ENCODE data around the gene XPR1. TPM values are rescaled to one million over a fixed set of nuclear protein-coding genes. Genes with fewer than 3 reads are reported as not detected.
A peak's percentile ranks its signal among the peaks of the same experiment; 100 is the strongest.

XPR1 gene
- total RNA-seq, 1 experiment from 2014 or later: 30.7 TPM

GRCh38 chr1:180633057-180634056, 1.5 kb downstream of the XPR1 start:
- Histone ChIP-seq H3K9me3 (ENCODE audit: low read depth, low read length, poor library complexity, severe bottlenecking) (no peaks in the 10 kb centered on the region), H3K4me3 (ENCODE audit: low read depth, low read length, poor library complexity, severe bottlenecking) (peak overlapping the region; percentile 91), H3K4me1 (ENCODE audit: insufficient read depth, low read length, poor library complexity, severe bottlenecking) (peaks cover 40% of the 10 kb centered on the region), H3K36me3 (ENCODE audit: insufficient read depth, low read length, poor library complexity, severe bottlenecking) (no peaks in the 10 kb centered on the region), H3K27ac (ENCODE audit: low read depth, low read length, poor library complexity, severe bottlenecking) (no peak overlapping the region), H3K27me3 (replicated peaks; ENCODE audit: insufficient read depth, low read depth, low read length, poor library complexity) (no peaks in the 10 kb centered on the region)
- intact Hi-C loops (cut with micrococcal nuclease; ENCODE audit: unreplicated experiment): no loop called here
- ChIA-PET POLR2A (ENCODE audit: low non-redundant PET) (no interaction called here), CTCF (no interaction called here)
- TSS peak; percentile 36 for BruUV-seq (replicated peaks)
- TF ChIP-seq, protein P1, sequence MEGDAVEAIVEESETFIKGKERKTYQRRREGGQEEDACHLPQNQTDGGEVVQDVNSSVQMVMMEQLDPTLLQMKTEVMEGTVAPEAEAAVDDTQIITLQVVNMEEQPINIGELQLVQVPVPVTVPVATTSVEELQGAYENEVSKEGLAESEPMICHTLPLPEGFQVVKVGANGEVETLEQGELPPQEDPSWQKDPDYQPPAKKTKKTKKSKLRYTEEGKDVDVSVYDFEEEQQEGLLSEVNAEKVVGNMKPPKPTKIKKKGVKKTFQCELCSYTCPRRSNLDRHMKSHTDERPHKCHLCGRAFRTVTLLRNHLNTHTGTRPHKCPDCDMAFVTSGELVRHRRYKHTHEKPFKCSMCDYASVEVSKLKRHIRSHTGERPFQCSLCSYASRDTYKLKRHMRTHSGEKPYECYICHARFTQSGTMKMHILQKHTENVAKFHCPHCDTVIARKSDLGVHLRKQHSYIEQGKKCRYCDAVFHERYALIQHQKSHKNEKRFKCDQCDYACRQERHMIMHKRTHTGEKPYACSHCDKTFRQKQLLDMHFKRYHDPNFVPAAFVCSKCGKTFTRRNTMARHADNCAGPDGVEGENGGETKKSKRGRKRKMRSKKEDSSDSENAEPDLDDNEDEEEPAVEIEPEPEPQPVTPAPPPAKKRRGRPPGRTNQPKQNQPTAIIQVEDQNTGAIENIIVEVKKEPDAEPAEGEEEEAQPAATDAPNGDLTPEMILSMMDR (conservative IDR thresholded peaks at IDR 0.05; ENCODE audit: low read depth, low read length): no peak
- TF ChIP-seq EZH2 (IDR thresholded peaks at IDR 0.05; ENCODE audit: borderline replicate concordance, low read depth, low read length, poor library complexity, severe bottlenecking): no peak
- peak; percentile 8 for DNase-seq (ENCODE audit: low spot score)

DNA sequence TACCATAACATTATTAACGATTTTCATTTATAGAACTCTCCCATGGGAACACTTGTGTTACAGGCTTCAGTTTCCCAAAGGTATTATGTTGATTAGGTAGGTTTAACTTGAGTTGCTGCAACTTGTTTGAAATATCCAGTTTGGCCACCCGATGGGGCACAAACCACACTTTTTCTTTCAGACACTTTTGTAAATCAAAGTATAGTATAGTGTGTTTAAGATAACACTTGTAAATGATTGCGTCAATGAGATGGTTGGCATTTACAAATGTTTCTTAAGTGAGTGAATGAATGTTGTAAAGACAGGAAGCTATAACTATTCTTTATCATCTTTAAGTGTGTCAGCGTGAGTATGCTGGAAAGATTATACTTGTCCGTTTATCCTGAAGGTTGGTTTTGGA, 4.3 kb downstream of the XPR1 start:
- H3K27ac ChIP-seq (ENCODE audit: low read depth, low read length, poor library complexity, severe bottlenecking): no peak overlapping the region
- DNase-seq (ENCODE audit: low spot score): peak; percentile 73
- intact Hi-C loops (cut with micrococcal nuclease; ENCODE audit: unreplicated experiment): loop anchor here (5.0 kb wide), 2 partner anchors 226 to 531 kb away; no protein-coding TSS in a partner anchor
- ChIA-PET CTCF (interaction anchor here (1.0 kb wide), 1 partner anchor 228 kb away, joined by 4 read pairs; no protein-coding TSS in a partner anchor), POLR2A (ENCODE audit: low non-redundant PET) (no interaction called here)
- no peak overlapping the region for H3K4me3 ChIP-seq (ENCODE audit: low read depth, low read length, poor library complexity, severe bottlenecking)
- no peaks in the 10 kb centered on the region for H3K9me3 ChIP-seq (ENCODE audit: low read depth, low read length, poor library complexity, severe bottlenecking)
- no peaks in the 10 kb centered on the region for H3K27me3 ChIP-seq (replicated peaks; ENCODE audit: insufficient read depth, low read depth, low read length, poor library complexity)
- no TSS peak for BruUV-seq (replicated peaks)
- H3K36me3 ChIP-seq (ENCODE audit: insufficient read depth, low read length, poor library complexity, severe bottlenecking): no peaks in the 10 kb centered on the region
- peaks cover 47% of the 10 kb centered on the region for H3K4me1 ChIP-seq (ENCODE audit: insufficient read depth, low read length, poor library complexity, severe bottlenecking)
- TF ChIP-seq, protein P1 (conservative IDR thresholded peaks at IDR 0.05; ENCODE audit: low read depth, low read length): peak; percentile 62
- no peak for TF ChIP-seq EZH2 (IDR thresholded peaks at IDR 0.05; ENCODE audit: borderline replicate concordance, low read depth, low read length, poor library complexity, severe bottlenecking)

DNA sequence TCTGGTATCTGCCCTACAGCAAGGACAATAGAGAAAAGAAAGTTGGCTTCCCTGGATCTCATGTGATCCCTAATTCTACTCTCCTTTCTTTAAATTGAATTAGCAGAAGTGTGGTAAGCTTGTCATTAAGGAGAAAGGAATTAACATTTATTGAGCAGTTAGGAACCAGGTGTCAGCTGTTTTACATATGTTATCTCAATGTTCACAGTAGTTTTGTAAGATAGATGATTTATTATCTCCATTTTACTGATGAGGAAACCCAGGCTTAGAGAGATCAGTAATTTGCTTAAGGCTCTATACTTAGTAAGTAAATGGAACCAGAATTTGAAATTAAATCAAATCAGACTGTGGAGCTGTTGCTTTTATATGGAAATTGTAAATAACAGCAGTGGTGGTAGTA, 8.0 kb downstream of the XPR1 start:
- Histone ChIP-seq H3K9me3 (ENCODE audit: low read depth, low read length, poor library complexity, severe bottlenecking) (no peaks in the 10 kb centered on the region), H3K36me3 (ENCODE audit: insufficient read depth, low read length, poor library complexity, severe bottlenecking) (no peaks in the 10 kb centered on the region), H3K27ac (ENCODE audit: low read depth, low read length, poor library complexity, severe bottlenecking) (no peak overlapping the region), H3K4me3 (ENCODE audit: low read depth, low read length, poor library complexity, severe bottlenecking) (no peak overlapping the region), H3K27me3 (replicated peaks; ENCODE audit: insufficient read depth, low read depth, low read length, poor library complexity) (no peaks in the 10 kb centered on the region), H3K4me1 (ENCODE audit: insufficient read depth, low read length, poor library complexity, severe bottlenecking) (peaks cover 33% of the 10 kb centered on the region)
- DNase-seq (ENCODE audit: low spot score): no peak
- no peak for TF ChIP-seq EZH2 (IDR thresholded peaks at IDR 0.05; ENCODE audit: borderline replicate concordance, low read depth, low read length, poor library complexity, severe bottlenecking)
- TF ChIP-seq, protein P1 (conservative IDR thresholded peaks at IDR 0.05; ENCODE audit: low read depth, low read length): no peak
- BruUV-seq (replicated peaks): no TSS peak
- ChIA-PET POLR2A (ENCODE audit: low non-redundant PET) (no interaction called here), CTCF (no interaction called here)
- intact Hi-C loops (cut with micrococcal nuclease; ENCODE audit: unreplicated experiment): loop anchor here (5.0 kb wide), 2 partner anchors 222 to 527 kb away; no protein-coding TSS in a partner anchor
